NAMALWA (cell line): Measurements from ENCODE around the gene CASQ1.
A peak's percentile ranks its signal among the peaks of the same experiment; 100 is the strongest.

ENCODE experiments used
- DNase-seq: peaks from one replicate; pipeline ENCODE4 v3.0.0-alpha.2; 2015; ENCODE audit warnings: low spot score

The CASQ1 gene

DNA sequence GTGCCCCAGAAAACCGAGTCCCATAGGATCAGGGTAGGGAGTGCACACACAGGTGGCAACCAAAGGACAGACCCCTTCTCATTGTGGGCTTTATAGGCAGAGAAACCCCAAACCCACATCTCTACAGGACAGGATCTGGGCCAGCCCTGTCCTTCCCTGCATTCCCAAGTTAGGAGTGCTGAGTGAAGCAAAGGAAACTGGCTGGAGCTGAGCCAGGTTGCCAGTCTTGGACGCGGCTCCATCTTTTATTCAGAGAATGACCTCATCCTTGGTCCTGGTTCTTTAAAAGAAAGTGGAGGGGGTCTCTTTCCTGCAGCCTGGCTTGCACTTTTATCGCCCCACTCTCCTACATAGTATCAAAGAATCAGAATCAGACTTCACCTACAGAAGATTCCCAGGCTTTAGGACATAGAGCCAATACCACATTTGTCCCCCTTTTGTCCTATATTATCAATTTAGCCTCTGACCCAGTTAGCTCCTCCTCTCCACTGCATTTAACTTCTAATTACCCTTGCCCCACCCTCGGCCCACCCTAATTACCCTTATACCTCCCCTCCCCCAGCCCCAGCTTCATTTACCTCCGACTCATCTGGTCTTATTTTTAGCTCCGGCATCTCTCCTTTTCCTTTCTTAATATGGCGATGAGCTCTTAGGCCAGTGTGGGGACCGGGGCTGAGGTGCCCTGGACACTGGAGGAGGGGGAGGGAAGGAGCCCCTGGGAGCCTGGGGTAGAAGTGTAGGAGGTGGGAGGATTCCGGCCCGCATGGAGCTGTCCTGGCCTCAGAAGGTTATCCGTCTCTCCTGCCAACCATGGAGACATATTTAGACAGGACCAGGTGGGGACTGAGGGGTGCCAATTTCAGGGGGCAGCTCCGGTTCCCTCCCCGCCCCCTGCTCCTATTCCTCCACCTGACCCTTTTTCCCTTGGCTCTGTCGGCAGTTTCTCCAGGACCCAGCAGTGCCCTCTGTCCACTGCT, at the start of gene CASQ1:
Gene CASQ1, plus strand, starts transcription at position 927 of the 977 bp plus-strand sequence. CDS start 177 bp downstream, outside the sequence.
- no peak for DNase-seq

DNA sequence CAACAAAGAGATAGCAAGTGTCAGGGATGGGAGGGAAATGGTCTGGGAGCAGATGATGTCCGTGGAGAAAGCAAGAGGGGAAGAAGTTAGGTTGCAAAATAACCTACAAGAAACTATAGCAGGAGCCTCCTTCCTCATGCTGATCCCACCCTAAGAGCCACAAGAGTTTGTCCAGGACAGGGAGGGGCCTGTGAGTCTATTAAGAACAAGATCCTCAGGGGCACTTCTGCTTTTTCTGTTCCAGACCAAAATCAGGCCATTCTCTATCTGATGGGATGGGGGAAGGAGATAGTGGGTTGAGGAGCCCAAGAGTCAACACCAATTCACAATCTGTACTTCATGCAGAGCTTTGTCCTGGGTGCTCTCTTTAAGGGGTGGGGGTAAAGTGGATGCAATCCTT, 46.7 kb upstream of the CASQ1 start:
- no peak for DNase-seq

DNA sequence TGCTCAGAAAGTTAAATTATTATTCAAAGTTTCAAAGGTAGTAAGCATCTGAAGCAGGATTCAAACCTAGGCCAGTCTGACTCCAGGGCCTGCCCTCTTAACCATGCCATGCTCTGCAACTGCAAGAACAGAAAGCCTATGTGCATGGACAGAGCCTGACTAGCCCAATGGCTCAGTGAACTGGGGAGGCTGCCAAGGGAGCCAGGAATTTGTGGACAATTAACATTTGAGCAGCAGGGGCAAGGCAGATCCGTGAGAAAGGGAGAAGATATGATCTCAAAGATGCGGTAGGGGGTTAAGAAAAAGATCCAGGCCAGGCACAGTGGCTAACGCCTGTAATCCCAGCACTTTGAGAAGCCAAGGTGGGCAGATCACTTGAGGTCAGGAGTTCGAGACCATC, 45.5 kb upstream of the CASQ1 start:
- no peak for DNase-seq

DNA sequence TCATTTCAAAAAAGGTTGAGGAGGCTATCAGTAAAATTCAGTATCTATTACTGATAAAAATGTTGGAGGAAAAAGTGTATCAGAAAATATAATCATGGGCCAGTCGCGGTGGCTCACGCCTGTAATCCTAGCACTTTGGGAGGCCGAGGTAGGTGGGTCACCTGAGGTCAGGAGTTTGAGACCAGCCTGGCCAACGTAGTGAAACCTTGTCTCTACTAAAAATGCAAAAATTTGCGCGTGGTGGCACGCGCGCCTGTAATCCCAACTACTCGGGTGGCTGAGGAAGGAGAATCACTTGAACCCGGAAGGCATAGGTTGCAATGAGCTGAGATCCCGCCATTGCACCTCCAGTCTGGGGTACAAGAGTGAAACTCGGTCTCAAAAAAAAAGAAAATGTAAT, 44.3 kb upstream of the CASQ1 start:
- no peak for DNase-seq

DNA sequence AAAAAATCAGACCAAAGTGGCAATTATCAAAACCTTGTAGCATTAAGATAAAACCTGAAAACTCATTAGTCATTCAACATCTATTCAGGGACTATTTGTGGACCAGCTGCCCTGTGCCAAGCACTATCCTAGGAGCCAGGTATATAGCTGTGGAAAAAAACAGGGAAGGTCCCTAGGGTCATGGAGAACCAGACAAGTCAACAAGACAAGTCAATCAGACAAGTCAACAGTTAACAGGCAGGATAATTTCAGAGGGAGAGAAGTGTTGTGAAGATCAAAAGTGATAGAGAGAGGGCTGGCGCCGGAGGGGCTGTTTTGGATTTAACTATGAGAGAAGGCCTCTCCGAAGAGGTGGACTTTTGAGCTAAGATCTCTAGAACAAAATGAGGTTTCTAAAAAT, 42.3 kb upstream of the CASQ1 start:
- DNase-seq, result no peak

DNA sequence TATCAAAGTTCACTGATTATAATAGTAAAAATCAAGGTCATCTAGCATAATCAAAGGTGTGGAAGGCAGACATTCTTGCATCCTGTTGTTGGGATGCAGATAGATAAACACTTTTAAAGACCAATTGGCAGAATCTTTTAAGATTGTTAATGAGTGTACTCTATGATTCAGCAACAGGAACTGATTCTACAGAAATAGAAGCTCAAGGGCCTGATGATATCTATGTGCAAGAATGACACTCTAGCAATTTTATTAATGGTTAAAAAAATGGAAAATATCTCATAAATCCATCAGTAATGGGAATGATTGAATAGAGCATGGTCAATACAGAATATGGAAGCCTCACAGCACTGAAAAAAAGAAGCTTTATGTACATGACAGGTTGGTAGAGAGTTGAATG, 41.1 kb upstream of the CASQ1 start:
- DNase-seq, result no peak

DNA sequence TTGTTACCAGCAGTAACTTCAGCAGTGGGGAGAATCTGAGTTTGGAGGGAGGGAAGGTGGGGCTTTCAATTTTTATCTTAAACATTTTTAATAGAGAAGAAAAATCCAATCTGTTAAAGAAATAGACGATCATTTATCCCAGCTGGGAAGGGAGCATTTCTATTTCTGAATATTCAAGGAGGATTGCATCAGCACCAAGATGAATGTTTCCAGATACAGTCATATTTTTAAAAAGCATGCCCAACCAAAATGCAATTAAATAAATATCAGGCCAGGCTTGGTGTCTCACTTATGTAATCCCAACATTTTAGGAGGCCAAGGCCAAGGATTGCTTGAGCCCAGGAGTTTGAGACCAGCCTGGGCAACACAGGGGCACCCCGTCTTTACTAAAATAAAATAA, 40.7 kb upstream of the CASQ1 start:
- DNase-seq, result no peak

DNA sequence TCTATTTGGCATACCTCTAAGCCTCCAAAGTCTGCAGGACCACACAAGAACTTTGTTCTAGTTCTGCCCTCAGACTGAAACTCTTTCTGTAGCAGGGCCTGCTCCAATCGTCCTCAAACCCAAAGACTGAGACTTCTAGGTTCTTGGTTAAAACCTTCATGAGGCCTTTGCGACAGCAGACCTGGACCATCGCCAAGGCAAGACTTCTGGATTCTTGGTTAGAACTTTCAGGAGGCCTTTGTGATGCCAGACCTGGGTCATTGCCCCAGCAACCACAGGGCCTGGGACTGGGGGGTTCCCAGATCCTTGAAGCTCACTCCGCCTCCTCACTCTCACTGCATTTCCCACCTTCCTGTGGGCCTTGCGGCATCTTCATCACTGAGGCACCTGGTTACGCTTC, 39.1 kb upstream of the CASQ1 start, which contains the start of gene ATP1A4:
Gene ATP1A4, plus strand, starts transcription at position 301 of the 400 bp plus-strand sequence. CDS start 438 bp downstream, outside the sequence.
- no peak for DNase-seq

DNA sequence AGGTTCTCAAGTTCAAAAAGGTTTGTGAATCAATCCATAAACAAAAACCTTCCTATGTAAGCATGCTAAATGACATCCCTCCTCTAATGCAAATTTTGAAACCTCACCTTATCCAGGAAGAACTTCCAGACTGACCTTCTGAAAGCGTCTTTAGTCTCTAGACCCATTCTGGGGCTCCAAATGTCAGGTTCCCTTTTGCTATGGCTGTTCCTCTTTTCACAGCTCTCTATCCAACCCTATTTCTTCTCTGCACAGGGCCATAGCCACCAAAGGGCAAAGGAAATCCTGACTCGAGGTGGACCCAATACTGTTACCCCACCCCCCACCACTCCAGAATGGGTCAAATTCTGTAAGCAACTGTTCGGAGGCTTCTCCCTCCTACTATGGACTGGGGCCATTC, 35.6 kb upstream of the CASQ1 start:
- DNase-seq, result no peak

DNA sequence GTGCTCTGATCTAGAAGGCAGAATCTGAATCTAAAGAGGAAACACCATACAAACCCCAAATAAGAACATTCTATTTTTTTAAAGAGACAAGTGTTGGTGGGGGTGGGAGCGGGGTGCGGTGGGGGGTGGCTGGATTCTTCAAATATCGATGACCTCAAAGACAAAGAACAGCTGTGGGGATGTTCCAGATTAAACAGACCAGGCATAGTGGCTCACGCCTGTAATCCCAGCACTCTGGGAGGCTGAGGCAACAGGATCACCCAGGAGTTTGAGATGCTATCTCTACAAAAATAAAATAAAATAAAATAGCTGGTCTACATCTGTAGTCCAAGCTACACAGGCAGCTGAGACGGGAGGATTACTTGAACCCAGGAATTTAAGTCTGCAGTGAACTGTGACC, 34.0 kb upstream of the CASQ1 start:
- no peak for DNase-seq

DNA sequence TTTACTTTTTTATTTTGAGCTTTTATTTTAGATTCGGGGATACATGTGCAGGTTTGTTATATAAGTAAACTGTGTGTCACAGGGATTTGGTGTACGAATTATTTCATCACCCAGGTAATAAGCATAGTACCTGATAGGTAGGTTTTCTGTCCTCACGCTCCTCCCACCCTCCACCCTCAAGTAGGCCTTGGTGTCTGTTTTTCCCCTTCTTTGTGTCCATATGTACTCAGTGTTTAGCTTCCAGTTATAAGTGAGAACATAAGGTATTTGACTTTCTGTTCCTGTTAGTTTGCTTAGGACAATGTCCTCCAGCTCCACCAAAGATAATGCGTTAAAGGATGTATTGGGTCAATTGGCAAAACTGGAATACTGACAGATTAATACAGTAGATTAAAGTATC, 33.2 kb upstream of the CASQ1 start:
- no peak for DNase-seq

DNA sequence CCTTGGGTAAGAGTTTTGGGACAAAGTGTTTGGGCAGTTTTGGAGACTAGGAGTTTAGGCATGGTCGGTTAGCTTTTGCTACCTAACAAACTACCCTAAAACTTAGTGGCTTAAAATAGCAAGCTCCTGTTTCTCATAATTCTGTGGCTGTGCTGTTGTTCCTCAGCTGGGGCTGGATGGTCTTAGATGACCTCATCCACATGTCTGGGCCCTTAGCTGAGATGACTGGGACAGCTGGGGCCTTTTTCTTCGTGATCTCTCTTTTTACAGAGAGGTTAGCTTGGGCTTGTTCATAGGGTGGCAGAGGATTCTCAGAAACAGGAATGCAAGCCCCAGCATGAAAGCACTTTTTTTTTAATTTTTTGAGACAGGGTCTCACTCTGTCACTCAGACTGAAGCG, 32.3 kb upstream of the CASQ1 start:
- no peak for DNase-seq

DNA sequence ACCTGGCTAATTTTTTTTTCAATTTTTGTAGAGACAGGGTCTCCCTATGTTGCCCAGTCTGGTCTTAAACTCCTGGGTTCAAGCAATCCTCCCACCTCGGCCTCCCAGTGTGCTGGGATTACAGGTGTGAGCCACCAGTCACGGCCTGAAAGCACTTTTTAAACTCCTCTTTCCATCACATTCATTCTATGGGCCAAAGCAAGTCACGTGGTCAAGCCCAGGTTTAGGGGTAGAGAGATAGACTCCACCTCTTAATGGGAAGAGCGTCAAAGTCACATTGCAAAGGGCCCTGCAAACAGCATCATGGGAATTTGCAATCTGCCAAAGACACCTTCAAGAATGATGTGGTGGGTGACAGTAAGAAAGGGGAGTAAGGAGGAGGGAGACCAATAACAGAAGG, 31.8 kb upstream of the CASQ1 start:
- DNase-seq, result no peak

DNA sequence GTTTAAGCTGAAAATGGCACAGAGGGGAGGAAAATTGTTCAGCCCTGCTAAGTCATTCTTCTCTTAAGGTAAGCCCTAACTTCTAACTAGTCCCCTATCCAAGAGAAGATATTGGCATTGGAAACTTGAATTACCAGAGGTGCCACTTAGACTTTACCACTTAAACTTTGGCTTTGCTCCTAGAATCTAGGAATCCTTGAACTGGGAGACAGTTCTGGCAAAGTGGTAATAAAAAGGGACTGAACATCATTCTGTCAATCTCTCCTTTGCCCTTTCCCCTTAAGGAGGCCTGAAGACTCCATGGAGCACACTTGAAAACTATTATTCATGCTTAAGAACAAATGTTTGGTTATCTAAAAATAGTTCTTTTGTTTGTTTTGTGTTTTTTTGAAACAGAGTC, 30.5 kb upstream of the CASQ1 start:
- DNase-seq, result no peak

DNA sequence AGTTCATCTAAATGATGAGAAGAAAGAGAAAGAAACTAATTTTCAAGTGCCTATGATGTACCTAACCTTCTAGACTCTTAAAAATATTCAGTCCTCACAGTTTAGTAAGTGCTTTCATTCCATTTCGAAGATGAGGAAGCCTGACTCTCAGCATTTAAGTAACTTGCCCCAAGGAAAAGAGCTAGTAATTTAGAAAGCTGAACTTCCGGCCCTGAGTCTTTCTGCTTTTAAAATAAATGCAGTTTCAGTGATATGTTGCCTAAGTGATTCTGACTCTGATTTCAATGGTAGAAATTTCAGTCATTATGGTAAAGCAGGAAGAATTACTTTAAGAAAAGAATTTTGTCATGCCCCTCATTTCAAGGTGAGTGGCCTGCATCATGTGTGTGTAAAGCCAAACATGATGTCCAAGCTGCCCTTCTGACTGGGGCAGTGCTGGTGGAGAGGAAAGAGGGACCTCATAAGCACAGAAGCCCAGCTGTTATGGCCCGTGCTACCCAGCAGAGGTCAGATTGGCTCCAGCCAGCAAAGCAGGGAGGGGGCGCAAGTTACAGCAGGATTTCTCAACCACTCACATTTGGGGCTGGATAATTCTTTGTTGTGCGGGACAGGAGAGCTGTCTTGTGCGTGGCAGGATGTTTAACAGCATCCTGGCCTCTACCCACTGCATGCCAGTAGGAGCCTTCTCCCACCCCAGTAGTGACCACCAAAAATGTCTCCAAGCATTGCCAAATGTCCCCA, 28.2 kb upstream of the CASQ1 start:
- DNase-seq, result peak; percentile 50

DNA sequence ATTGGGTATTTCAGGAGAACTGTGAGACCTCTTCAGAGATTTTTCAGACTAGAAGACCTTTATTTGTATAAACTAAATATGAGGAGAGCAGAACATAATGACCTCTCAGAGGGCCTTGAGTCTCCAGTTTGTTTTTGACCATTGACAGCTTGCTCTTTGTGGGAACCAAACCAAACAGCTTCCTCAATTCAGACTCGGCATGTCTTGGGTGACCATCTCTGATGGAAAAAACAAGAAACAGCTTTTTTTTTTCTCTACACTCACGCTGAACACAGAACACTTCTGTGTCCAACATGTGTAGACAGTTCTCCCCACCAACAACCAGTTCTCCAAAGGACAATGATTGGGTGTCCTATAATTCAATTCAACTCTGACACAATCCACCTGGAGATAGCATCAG, 27.4 kb upstream of the CASQ1 start:
- DNase-seq, result no peak

DNA sequence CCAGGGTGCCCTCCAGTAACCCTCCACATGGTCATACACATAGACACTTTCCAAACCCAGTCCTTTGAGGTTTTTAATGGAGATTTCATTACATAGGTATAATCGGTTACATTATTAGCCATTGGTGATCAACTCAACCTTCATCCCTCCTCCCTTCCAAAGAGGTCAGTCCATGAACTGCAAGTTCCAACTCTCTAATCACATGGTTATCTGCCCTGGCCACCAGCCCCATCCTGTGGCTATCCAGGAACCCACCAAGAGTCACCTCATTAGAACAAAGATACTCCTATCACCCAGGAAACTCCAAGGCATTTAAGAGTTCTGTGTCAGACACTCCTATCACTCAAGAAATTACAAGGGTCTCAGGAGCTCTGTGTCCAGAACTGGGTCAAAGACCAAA, 26.8 kb upstream of the CASQ1 start:
- no peak for DNase-seq

DNA sequence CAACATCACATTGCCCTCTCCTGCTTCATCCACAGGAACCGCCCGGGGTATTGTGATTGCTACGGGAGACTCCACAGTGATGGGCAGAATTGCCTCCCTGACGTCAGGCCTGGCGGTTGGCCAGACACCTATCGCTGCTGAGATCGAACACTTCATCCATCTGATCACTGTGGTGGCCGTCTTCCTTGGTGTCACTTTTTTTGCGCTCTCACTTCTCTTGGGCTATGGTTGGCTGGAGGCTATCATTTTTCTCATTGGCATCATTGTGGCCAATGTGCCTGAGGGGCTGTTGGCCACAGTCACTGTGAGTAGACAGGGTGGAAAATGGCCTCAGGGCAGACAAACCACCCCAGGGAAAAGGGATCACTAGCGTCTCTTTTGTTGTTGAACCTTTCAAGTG, 26.3 kb upstream of the CASQ1 start:
- DNase-seq, result no peak

DNA sequence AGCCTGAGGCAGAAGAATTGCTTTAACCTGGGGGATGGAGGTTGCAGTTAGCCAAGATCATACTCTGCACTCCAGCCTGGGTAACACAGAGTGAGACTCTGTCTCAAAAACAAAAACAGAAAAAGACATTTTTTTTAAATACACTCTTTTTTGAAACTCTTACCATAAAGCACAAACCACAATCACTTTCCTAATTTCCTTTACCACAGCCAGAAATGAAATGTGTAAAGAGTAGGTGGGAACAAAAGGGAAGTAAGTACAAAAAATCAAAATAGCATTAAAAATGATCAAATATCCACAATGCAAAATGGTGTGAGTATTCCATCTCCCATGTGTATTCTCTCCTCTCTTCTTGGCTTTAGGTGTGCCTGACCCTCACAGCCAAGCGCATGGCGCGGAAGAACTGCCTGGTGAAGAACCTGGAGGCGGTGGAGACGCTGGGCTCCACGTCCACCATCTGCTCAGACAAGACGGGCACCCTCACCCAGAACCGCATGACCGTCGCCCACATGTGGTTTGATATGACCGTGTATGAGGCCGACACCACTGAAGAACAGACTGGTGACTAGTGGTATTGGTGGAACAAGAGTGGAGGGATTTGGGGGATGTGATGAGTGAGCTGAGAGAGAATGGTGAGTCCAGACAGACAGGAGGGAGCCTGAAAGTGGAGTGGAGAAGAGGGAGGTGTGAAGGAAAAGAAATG, 24.1 kb upstream of the CASQ1 start:
- DNase-seq, result no peak

DNA sequence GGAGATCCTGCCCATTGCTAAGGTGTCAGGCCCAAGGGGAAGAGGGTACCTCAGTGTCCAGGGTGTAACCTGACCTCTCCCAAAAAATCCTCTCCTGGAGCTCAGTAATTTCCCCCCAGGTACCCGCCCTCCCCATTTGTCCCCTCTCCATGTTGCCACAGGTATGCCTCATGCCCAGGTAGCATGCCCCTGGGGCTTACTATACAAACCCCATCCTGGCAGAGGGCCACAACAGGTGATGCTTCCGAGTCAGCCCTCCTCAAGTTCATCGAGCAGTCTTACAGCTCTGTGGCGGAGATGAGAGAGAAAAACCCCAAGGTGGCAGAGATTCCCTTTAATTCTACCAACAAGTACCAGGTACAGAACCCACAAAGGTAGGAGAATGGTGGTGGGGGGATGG, 23.3 kb upstream of the CASQ1 start:
- no peak for DNase-seq

DNA sequence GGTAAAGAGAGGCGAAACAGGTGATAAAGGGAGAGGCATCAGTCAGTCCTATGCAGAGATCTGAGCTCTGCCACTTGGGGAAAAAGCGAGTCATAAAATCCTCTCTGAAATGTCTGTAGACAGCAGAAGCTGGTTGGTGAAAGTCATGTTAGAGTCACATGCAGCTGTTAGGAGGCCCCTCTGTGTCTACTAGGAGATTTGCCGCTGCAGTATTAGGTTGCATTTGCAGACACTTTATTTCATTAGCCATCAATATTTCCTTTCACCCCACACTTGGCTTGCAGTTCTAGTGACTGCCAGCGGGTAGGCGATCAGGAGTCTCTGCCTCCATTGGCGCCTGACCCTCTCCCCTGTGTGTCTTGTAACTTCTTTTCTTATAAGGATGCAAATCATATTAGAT, 22.8 kb upstream of the CASQ1 start:
- peak; percentile 44 for DNase-seq

DNA sequence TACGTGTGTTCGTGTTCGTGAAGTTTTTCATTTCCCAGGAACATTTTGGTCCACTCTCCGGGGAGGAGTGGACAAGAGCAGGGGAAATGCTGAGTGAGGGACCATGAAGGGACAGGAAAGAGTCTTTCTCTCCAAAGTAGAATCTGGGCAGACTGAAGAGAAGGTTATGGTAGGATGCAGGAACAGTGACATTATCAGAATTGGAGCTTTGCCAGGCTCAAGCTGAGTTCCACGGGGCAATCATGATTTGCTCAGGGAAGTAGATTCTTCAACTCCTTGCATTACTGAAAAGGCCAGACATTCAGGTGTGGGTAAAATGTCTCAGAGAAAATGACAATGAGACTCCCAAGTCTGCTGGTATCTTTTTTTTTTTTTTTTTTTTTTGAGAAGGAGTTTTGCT, 22.4 kb upstream of the CASQ1 start:
- no peak for DNase-seq
